GM04504 (cell line): ENCODE data around the gene NOTCH1.

Source experiments
- DNase-seq: peaks from one replicate; pipeline ENCODE4 v3.0.0-alpha.2; 2012; ENCODE audit warnings: low read depth

Gene NOTCH1

GRCh38 chr9:136463578-136463977 lies 82.3 kb downstream of the NOTCH1 start:
- DNase-seq, result no peak

GRCh38 chr9:136462664-136463063 lies 83.2 kb downstream of the NOTCH1 start:
- DNase-seq, result no peak

- no peak for DNase-seq
Measured at GRCh38 chr9:136460772-136461325, 85.0 kb downstream of the NOTCH1 start.

GRCh38 chr9:136459425-136459824 lies 86.4 kb downstream of the NOTCH1 start:
- no peak for DNase-seq

GRCh38 chr9:136457326-136457725 lies 88.5 kb downstream of the NOTCH1 start:
- DNase-seq, result no peak

- no peak for DNase-seq
Measured at GRCh38 chr9:136456258-136456657, 89.6 kb downstream of the NOTCH1 start.

GRCh38 chr9:136455043-136456002 lies 90.5 kb downstream of the NOTCH1 start:
- no peak for DNase-seq

- no peak for DNase-seq
Measured at GRCh38 chr9:136454026-136454796, 91.6 kb downstream of the NOTCH1 start.

GRCh38 chr9:136453326-136453725 lies 92.5 kb downstream of the NOTCH1 start:
- DNase-seq, result no peak

GRCh38 chr9:136451221-136451877 lies 94.5 kb downstream of the NOTCH1 start:
- no peak for DNase-seq

GRCh38 chr9:136448655-136449054 lies 97.2 kb downstream of the NOTCH1 start:
- DNase-seq, result no peak

GRCh38 chr9:136447173-136447778 lies 98.6 kb downstream of the NOTCH1 start:
- no peak for DNase-seq

- no peak for DNase-seq
Measured at GRCh38 chr9:136445799-136446198, 100.0 kb downstream of the NOTCH1 start.
